NT2/D1 (cell line): ENCODE measurements around the gene DENND1B.

Experiments used
- SUZ12 ChIP-seq: IDR thresholded peaks from 2 replicates; pipeline ENCODE4 v1.6.1; 2011; ENCODE audit not compliant: insufficient read length, insufficient read depth; ENCODE audit errors: extremely low read depth
- YY1 ChIP-seq: IDR thresholded peaks from 2 replicates; pipeline ENCODE4 v1.6.1; 2011; ENCODE audit not compliant: insufficient read length, insufficient read depth
- ZNF274 ChIP-seq: IDR thresholded peaks from 2 replicates; pipeline ENCODE4 v1.6.1; 2011; ENCODE audit warnings: mild to moderate bottlenecking, low read depth, low read length

DNA sequence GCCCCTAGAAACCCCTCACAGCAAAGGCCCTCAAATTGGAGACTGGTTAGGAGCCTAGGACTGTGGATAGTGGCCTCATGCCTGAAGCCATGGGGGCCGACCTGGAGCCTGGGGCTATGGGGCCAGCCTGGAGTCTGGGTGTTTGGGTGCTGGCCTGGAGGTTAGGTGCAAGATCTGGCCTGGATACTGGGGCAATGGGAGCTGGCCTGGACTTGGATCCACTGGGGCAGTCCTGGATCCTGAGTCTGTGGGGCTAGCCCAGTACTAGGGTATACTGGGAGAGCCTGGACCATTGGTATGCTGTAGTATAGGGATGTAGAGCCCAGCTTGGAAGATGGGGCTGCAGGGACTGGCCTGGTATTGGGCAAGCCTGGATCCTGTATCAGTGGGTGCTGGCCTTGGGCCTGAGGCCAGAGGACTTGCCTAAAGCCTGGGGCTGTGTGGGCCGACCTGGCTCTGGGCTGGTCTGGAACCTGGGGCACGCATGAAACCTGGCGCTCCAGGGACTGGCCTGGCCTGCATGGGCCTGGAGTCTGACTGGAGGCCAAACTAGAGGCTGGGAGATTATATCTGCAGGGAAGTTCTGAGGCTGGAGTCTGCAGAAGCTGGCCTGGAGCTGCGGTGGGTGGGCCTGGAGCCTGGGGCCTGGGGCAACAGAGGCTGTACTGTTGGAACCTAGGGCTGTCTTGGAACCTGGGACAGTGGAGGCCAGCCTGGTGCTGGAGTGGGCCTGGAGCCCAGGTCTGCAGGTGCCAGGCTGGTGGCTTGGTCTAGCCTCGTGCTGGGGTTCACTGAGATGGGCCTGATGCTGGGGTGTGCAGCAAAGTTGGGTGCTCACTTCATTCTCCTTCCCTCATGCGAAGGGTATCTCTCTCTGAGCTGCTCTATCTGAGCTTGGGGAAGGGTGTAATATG lies 12.6 kb upstream of the DENND1B start:
- no peak for TF ChIP-seq ZNF274
- TF ChIP-seq SUZ12: no peak
- no peak for TF ChIP-seq YY1
